Measurements from ENCODE around the gene ZNF554.

- no peak for TF ChIP-seq CTCF (IDR thresholded peaks at IDR 0.05; ENCODE audit: extremely low read depth in 1 of 2, insufficient read depth in 1 of 2, low read depth in 1 of 2, low read length in 2 of 2)
- TF ChIP-seq POLR2A (IDR thresholded peaks at IDR 0.05; ENCODE audit: low read depth, low read length): no peak
- TF ChIP-seq EZH2 (IDR thresholded peaks at IDR 0.05; ENCODE audit: borderline replicate concordance, low read depth, low read length, severe bottlenecking): no peak
- TF ChIP-seq POLR2AphosphoS5 (IDR thresholded peaks at IDR 0.05; ENCODE audit: insufficient read depth, low read depth, low read length): no peak
- TF ChIP-seq MAX (IDR thresholded peaks at IDR 0.05; ENCODE audit: insufficient read depth, insufficient read length): no peak
- no peak for TF ChIP-seq FOS (IDR thresholded peaks at IDR 0.05; ENCODE audit: borderline replicate concordance, insufficient read depth, low read length)
- TF ChIP-seq GATA2 (IDR thresholded peaks at IDR 0.05; ENCODE audit: insufficient read depth, insufficient read length, low read depth, low read length): no peak
- TF ChIP-seq JUN (IDR thresholded peaks at IDR 0.05; ENCODE audit: borderline replicate concordance, insufficient read depth, insufficient read length, low read depth): no peak
- no peak for TF ChIP-seq MYC (IDR thresholded peaks at IDR 0.05; ENCODE audit: low read depth, low read length)
Observed at GRCh38 chr19:2811221-2811722, 8.4 kb upstream of the ZNF554 start.

All from endothelial cell of umbilical vein (primary cell).